SK-N-SH treated with all-trans-retinoic acid at 6 μM for 48 hours (cell line): Measurements from ENCODE around the gene KLHL17.
A peak's percentile ranks its signal among the peaks of the same experiment; 100 is the strongest.

ENCODE experiments used
- ATAC-seq: fragments of 200-7000 bp; cut with Tn5 transposase; 3 replicates; pipeline ENCODE4 v1.9.1; 2020; ENCODE audit warnings: mild to moderate bottlenecking, moderate library complexity
- CREB5 ChIP-seq: fragments of 250-450 bp; sonication (Bioruptor Pico); IDR thresholded peaks from 2 replicates; pipeline ENCODE4 v1.5.1; 2020; ENCODE audit warnings: low read depth, mild to moderate bottlenecking, moderate library complexity
- CSDC2 ChIP-seq: fragments of 250-450 bp; sonication (Bioruptor Pico); IDR thresholded peaks from 2 replicates; pipeline ENCODE4 v1.5.0; 2020; ENCODE audit warnings: mild to moderate bottlenecking, moderate library complexity
- CSRNP3 ChIP-seq: fragments of 250-450 bp; sonication (Bioruptor Pico); IDR thresholded peaks from 2 replicates; pipeline ENCODE4 v1.5.1; 2021; ENCODE audit warnings: mild to moderate bottlenecking, moderate library complexity
- ESRRG ChIP-seq: fragments of 250-450 bp; sonication (Bioruptor Pico); IDR thresholded peaks from 2 replicates; pipeline ENCODE4 v1.6.1; 2021; ENCODE audit warnings: mild to moderate bottlenecking
- GLIS3 ChIP-seq: fragments of 250-450 bp; sonication (Bioruptor Pico); IDR thresholded peaks from 2 replicates; pipeline ENCODE4 v1.5.0; 2020; ENCODE audit warnings: mild to moderate bottlenecking, moderate library complexity
- OSR1 ChIP-seq: fragments of 250-450 bp; sonication (Bioruptor Pico); IDR thresholded peaks from 2 replicates; pipeline ENCODE4 v1.8.0; 2022; ENCODE audit warnings: moderate library complexity, mild to moderate bottlenecking, inconsistent platforms
- PATZ1 ChIP-seq: fragments of 250-450 bp; sonication (Bioruptor Pico); IDR thresholded peaks from 2 replicates; pipeline ENCODE4 v1.8.0; 2020; ENCODE audit warnings: mild to moderate bottlenecking, moderate library complexity, borderline replicate concordance
- PPARA ChIP-seq: fragments of 250-450 bp; sonication (Bioruptor Pico); IDR thresholded peaks from 2 replicates; pipeline ENCODE4 v1.5.0; 2020; ENCODE audit warnings: mild to moderate bottlenecking, borderline replicate concordance
- RARB ChIP-seq: fragments of 250-450 bp; sonication (Bioruptor Pico); IDR thresholded peaks from 2 replicates; pipeline ENCODE4 v1.8.0; 2021; ENCODE audit warnings: mild to moderate bottlenecking, moderate library complexity
- SNAI2 ChIP-seq: fragments of 250-450 bp; sonication (Bioruptor Pico); IDR thresholded peaks from 2 replicates; pipeline ENCODE4 v1.5.0; 2020; ENCODE audit warnings: mild to moderate bottlenecking, moderate library complexity
- TCF4 ChIP-seq: fragments of 250-450 bp; sonication (Bioruptor Pico); IDR thresholded peaks from 2 replicates; pipeline ENCODE4 v1.8.0; 2021; ENCODE audit warnings: mild to moderate bottlenecking, moderate library complexity, borderline replicate concordance
- TOX ChIP-seq: fragments of 250-450 bp; sonication (Bioruptor Pico); IDR thresholded peaks from 2 replicates; pipeline ENCODE4 v1.8.0; 2021; ENCODE audit warnings: mild to moderate bottlenecking, moderate library complexity, borderline replicate concordance
- TSHZ2 ChIP-seq: fragments of 250-450 bp; sonication (Bioruptor Pico); IDR thresholded peaks from 2 replicates; pipeline ENCODE4 v1.5.0; 2020; ENCODE audit warnings: mild to moderate bottlenecking, moderate library complexity
- ZC3H10 ChIP-seq: fragments of 250-450 bp; sonication (Bioruptor Pico); IDR thresholded peaks from 2 replicates; pipeline ENCODE4 v1.5.1; 2021; ENCODE audit warnings: mild to moderate bottlenecking, moderate library complexity
- ZFP3 ChIP-seq: fragments of 250-450 bp; sonication (Bioruptor Pico); IDR thresholded peaks from 2 replicates; pipeline ENCODE4 v1.5.0; 2020; ENCODE audit warnings: mild to moderate bottlenecking, moderate library complexity
- ZFP30 ChIP-seq: fragments of 450-650 bp; formaldehyde crosslinking; IDR thresholded peaks from 2 replicates; pipeline ENCODE4 v1.5.0; 2022; ENCODE audit warnings: mild to moderate bottlenecking, moderate library complexity
- ZNF565 ChIP-seq: fragments of 450-650 bp; formaldehyde crosslinking; conservative IDR thresholded peaks from 2 replicates; pipeline ENCODE4 v1.5.0; 2020; ENCODE audit warnings: low read depth, mild to moderate bottlenecking, moderate library complexity
- ZNF70 ChIP-seq: fragments of 450-650 bp; formaldehyde crosslinking; IDR thresholded peaks from 2 replicates; pipeline ENCODE4 v1.5.0; 2020; ENCODE audit warnings: mild to moderate bottlenecking, moderate library complexity
- ZNF8 ChIP-seq: fragments of 450-650 bp; formaldehyde crosslinking; IDR thresholded peaks from 2 replicates; pipeline ENCODE4 v1.5.0; 2020; ENCODE audit warnings: mild to moderate bottlenecking, moderate library complexity
- TF ChIP-seq, protein P1 (sequence below): fragments of 250-450 bp; sonication (Bioruptor Pico); IDR thresholded peaks from 2 replicates; pipeline ENCODE4 v1.8.0; 2021; ENCODE audit warnings: low read depth, mild to moderate bottlenecking, moderate library complexity, borderline replicate concordance

KLHL17 gene

GRCh38 chr1:920521-920920 lies 39.9 kb upstream of the KLHL17 start:
- TF ChIP-seq SNAI2 (CRISPR knock-in tag) (no peak), GLIS3 (CRISPR knock-in tag) (no peak), CREB5 (CRISPR knock-in tag) (no peak), ZNF70 (CRISPR knock-in tag) (no peak), OSR1 (CRISPR knock-in tag) (no peak), PPARA (CRISPR knock-in tag) (no peak), ZFP3 (CRISPR knock-in tag) (no peak), ZNF565 (CRISPR knock-in tag) (no peak), CSRNP3 (CRISPR knock-in tag) (no peak), ZNF8 (CRISPR knock-in tag) (no peak), TCF4 (no peak), TSHZ2 (CRISPR knock-in tag) (no peak), ESRRG (no peak), ZC3H10 (no peak), PATZ1 (CRISPR knock-in tag) (no peak), RARB (CRISPR knock-in tag) (no peak), ZFP30 (CRISPR knock-in tag) (no peak), CSDC2 (CRISPR knock-in tag) (no peak)
- peak; percentile 2 for ATAC-seq

GRCh38 chr1:921011-921837 lies 39.2 kb upstream of the KLHL17 start:
- no peak for TF ChIP-seq ZC3H10
- TF ChIP-seq ESRRG: no peak
- TF ChIP-seq ZFP3 (CRISPR knock-in tag): no peak
- no peak; the same call in 1 of the 2 replicates for TF ChIP-seq PATZ1 (CRISPR knock-in tag)
- no peak for TF ChIP-seq OSR1 (CRISPR knock-in tag)

GRCh38 chr1:923131-923990 lies 37.0 kb upstream of the KLHL17 start, which contains the start of gene SAMD11:
TSS of gene SAMD11 (plus strand) at chr1:923923. CDS start at chr1:924432, 509 bp downstream.
- ATAC-seq: peak; percentile 18
- no peak for TF ChIP-seq TCF4
- TF ChIP-seq CSDC2 (CRISPR knock-in tag): no peak
- TF ChIP-seq, protein P1, sequence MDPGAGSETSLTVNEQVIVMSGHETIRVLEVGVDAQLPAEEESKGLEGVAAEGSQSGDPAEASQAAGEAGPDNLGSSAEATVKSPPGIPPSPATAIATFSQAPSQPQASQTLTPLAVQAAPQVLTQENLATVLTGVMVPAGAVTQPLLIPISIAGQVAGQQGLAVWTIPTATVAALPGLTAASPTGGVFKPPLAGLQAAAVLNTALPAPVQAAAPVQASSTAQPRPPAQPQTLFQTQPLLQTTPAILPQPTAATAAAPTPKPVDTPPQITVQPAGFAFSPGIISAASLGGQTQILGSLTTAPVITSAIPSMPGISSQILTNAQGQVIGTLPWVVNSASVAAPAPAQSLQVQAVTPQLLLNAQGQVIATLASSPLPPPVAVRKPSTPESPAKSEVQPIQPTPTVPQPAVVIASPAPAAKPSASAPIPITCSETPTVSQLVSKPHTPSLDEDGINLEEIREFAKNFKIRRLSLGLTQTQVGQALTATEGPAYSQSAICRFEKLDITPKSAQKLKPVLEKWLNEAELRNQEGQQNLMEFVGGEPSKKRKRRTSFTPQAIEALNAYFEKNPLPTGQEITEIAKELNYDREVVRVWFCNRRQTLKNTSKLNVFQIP (CRISPR knock-in tag): no peak
- TF ChIP-seq TOX: no peak
- TF ChIP-seq OSR1 (CRISPR knock-in tag): no peak
- no peak for TF ChIP-seq CREB5 (CRISPR knock-in tag)

More at GRCh38 chr1:921011-921837, 39.2 kb upstream of the KLHL17 start:
- ATAC-seq: peak; percentile 69
